GM21526 (cell line): ENCODE results near the gene TFB2M.
"Not testable (repeated sequence)": the region's sequence is repeated elsewhere in the genome, so short reads cannot be mapped to it uniquely, and the experiment has no call there.

Experiments
- ATAC-seq: cut with Tn5 transposase; IDR thresholded peaks from one replicate; pipeline ENCODE4 v1.9.1; 2021; ENCODE audit warnings: moderate library complexity; ENCODE audit not compliant: unreplicated experiment, low FRiP score

Gene TFB2M

DNA sequence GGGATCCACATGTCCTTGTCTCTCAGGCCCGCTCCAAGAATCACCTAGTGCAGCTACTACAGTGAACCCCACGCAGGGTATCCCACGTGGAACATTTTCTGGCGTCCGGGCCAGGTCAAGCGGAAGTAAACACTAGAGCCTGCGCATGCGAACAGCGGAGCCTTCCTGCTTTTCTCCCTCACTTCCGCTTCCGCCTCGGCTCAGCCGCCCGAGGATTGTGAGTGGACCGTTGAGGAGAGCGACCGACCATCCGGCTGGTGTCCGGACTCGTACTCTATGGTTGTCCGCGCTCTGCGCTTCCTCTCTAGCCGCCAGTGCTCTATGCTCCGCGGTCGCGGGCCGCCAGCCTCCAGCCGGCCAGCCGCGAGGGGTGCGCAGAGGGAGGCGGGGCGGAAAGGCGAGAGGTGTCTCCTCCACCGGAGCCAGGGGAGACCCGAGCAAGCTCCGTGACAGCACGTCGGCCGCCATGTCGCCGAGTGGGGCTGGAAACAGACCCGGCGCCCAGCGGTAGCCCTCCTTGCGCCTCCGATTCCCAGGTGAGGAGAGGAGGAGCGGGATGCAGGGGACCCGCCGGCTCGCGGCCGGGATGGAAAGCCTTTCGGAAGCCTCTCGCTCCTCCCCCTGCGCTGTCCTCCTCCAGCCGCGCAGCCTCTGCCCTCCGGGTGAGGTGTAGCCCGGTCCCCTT, at the start of gene TFB2M, which contains the start of gene CNST:
Gene TFB2M (minus strand): TSS at position 134 of the 685 bp plus-strand sequence. CDS start 123 bp downstream, at position 11.
Gene CNST (plus strand): TSS at position 329 of the 685 bp plus-strand sequence. CDS start 25,107 bp downstream, outside the sequence.
- ATAC-seq: peak; percentile 93

DNA sequence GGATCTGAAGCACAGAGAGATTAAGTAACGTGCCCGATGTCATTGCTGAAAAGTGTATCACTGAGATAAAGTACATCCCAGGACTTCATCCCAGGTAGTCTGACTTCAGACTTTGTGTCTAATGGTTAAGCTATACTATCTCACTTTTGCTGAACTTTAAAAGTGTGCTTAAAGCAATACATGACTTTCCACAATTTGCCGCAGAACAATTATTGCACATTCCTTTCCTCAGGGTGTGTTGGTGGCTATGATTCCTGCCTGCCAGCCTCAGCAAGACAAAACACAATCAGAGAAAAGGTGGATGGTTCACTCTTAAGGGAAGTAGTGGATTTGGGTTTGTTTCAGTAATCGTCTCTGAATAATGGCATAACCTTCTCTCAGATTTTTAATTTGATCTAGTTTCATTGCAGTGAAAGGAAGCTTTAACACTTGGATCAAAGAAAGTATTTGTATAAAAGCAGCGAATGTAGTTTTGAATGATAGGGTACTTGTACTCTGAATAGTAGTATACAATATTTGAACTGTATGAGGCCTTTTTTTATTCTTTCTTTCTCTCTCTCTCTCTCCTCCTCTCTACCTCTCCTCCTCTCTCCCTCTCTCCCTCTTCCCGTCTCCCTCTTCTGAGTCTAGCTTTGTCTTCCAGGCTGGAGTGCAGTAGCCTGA, 47.2 kb upstream of the TFB2M start:
- no peak for ATAC-seq

GRCh38 chr1:246609632-246610031, 43.6 kb upstream of the TFB2M start:
- ATAC-seq: no peak

DNA sequence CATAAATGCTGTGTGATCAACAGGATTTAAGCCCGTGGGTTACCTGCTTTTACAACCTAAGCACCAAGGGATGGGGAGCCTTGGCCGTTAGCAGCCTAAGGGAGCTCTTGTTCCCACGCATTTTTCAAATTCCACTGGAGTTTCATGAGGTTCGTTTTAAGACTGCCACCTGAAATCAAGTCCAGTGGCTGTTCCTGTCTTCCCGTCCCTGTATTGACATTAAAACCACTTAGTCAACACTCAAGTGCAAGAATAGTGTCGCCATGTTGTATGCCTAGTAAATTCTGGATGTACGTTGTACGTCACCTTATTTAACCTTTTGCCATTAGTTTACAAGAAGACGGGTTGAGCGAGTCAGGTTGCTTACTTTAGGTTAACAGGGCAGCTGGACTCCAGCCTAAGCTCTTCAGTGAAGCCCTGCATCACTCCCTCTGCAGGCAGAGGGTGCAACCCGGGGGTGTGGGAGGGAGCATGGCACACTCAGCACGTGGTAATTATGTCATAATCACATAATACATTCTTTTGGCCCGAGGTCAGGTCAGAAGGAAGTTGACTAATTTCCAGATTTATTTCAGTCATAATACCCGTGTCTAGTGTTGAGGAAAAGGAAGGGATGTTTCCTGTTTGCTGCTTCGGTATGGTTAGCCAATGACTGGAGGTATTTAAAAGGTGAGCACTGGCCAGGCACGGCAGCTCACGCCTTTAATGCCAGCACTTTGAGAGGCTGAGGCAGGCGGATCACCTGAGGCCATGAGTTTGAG, 42.7 kb upstream of the TFB2M start:
- no peak for ATAC-seq

GRCh38 chr1:246607462-246607861, 41.4 kb upstream of the TFB2M start:
- ATAC-seq: no peak

- ATAC-seq: not testable (repeated sequence)
Measured at GRCh38 chr1:246605231-246605630, 39.2 kb upstream of the TFB2M start.

DNA sequence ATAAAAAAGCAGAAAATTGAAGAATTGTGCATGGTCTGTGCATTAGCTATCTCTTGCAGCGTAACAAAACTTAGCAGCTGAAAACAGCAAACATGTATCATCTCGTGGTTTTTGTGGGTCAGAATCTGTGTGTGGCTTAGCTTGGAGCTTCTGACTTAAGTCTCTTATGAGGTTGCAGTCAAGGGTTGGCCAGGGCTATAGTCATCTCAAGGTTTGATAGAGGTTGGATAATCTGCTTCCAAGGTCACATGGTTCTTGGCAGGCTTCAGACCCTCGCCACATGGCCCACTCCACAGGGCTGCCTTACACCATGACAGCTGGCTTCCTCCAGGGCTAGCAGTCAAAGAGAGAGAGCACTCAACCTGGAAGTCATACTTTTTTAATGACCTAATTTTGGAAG, 36.1 kb upstream of the TFB2M start:
- ATAC-seq: no peak

GRCh38 chr1:246600579-246600978, 34.5 kb upstream of the TFB2M start:
- ATAC-seq: no peak

GRCh38 chr1:246599315-246599714, 33.3 kb upstream of the TFB2M start:
- ATAC-seq: no peak

DNA sequence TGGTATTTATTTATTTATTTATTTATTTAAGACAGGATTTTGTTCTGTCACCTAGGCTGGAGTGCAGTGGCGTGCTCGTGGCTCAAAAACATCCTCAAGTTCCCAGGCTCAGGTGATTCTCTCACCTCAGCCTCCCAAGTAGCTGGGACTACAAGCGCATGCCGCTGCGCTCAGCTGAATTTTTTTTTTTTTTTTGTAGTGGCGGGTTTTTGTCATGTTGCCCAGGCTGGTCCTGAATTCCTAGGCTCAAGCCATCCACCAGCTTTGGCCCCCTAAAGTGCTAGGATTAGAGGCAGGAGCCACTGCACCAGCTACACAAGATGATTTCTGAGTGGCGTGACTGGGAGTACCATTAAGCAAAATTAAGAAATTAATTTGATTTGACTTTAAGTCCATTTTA, 31.9 kb upstream of the TFB2M start:
- no peak for ATAC-seq

DNA sequence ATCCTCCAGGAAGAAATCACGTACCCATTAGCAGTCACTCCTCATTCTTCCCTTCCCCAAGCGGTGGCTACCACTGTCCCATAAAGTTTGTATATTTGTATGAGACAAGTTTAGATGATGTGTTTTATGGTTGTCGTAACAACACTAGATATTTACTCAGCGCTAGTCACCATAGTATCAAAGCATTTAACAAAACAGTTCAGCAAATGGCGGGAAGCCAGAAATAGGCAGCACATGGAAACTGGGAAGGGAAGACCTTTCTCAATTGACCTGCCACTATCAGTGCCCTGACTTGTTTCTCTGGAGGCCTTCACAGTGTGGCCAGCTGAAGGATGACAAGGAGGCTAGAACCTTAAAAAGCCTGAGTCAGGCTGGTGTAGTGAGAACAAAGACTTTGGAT, 31.3 kb upstream of the TFB2M start:
- no peak for ATAC-seq

DNA sequence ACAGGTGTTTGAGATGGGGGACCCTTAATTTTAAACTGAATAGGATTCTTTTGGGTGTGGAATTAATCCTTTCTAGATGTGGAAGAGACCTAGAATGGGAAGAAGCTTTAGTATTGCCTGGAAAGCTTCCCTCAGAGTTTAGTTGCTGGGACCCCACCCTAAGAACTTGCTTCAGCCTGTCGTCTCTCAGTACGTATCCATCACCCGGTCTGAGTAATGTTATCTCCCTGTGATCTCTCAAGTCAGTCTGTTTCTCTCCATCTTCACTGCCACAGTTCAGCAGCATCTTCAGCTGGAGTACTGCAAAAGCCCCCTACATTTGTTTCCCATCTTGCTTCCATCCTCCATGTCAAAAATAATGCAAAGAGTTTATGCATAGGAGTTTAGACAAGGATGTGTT, 29.1 kb upstream of the TFB2M start:
- ATAC-seq: no peak

- ATAC-seq: no peak
Measured at GRCh38 chr1:246592695-246593094, 26.6 kb upstream of the TFB2M start.

DNA sequence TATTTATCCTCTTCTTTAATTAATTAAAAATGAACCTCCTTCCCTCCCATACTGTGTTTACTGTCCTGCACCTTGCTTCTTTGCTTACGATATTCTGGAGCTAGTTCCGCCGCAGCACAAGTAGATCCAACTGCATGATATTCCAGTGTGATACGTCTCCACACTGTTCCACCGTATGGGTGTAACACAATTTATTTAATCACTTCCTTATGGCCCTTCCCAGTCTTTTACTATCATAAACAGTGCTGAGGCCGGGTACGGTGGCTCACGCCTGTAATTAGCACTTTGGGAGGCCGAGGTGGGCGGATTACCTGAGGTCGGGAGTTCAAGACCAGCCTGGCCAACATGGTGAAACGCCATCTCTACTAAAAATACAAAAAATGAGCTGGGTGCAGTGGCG, 25.9 kb upstream of the TFB2M start:
- no peak for ATAC-seq

- peak; percentile 89 for ATAC-seq
Measured at GRCh38 chr1:246591504-246591903, 25.4 kb upstream of the TFB2M start.

- ATAC-seq: no peak
Measured at GRCh38 chr1:246591047-246591446, 25.0 kb upstream of the TFB2M start.

DNA sequence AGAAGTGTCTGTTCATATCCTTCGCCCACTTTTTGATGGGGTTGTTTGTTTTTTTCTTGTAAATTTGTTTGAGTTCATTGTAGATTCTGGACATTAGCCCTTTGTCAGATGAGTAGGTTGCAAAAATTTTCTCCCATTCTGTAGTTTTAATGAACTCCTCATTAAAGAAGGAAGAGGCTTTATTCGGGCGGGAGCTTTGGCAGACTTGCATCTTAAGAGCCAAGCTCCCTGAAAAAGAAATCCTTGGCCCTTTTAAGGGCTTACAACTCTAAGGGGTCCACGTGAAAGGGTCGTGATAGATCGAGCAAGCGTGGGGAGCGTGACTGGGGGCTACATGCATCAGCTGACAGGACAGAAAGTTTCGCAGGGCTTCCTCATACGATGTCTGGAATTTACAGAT, 23.9 kb upstream of the TFB2M start:
- ATAC-seq: not testable (repeated sequence)

GRCh38 chr1:246588159-246588721, 22.2 kb upstream of the TFB2M start:
- no peak for ATAC-seq

DNA sequence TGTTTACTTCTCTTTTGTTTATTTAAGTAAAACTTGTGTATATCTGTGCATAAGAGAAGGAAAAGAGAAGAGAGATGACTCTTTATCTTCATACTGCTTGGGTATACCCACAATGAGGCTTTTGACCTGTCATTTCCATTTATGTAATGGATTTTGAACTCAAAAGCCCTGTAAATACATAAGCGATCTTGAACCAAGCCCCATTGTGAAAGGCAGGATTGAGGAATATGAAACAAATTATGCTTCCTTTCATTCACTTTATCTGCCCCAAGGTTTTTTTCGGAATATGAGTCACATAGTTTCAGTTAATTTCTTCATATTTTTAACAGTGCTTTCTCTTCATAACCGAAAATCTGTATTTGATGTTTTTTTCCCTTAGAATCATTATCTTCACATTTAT, 21.5 kb upstream of the TFB2M start:
- ATAC-seq: no peak

DNA sequence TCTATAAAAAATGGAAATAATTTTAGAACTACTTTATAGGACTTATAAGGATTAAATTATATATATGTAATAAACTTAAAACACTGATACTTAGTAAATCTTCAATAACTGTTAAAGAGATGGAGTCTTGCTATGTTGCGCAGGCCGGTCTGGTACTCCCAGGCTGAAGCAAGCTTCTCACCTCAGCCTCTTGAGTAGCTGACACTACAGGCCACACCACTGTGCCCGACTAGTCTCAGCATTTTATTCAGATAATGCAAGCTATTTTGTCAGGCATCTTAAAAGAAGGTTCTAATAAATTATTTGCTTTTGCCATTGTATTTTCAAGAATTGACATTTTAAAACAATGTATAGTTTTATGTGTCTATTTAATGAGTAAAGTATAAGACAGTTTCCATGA, 21.0 kb upstream of the TFB2M start:
- ATAC-seq: no peak
